Esophagus squamous epithelium (tissue), 5 donors: ENCODE measurements around the gene CYB5R3. TPM values are rescaled to one million over a fixed set of nuclear protein-coding genes. Genes with fewer than 3 reads are reported as not detected.
"Not testable (repeated sequence)": the region's sequence is repeated elsewhere in the genome, so short reads cannot be mapped to it uniquely, and the experiment has no call there.

Experiments used
- DNase-seq: peaks from one replicate; lab custom pipeline; 2025; lab: John Stamatoyannopoulos, UW
- H3K27ac ChIP-seq, 4 donors: fragments of 200-600 bp; sonication (generic); one replicate each; pipeline ENCODE4 v1.5.1; 2016 to 2019; ENCODE audit warnings: mild to moderate bottlenecking in 1 of 4
- H3K27me3 ChIP-seq, 4 donors: fragments of 200-600 bp; sonication (generic); 1 replicate in 3 of 4; 2 replicates in 1 of 4; pipeline versions ENCODE4 v1.5.1 to v1.6.0; 2017 to 2021; ENCODE audit warnings: antibody characterized with exemption in 1 of 4
- H3K36me3 ChIP-seq, 3 donors: fragments of 200-600 bp; sonication (generic); one replicate each; pipeline ENCODE4 v1.5.1; 2016 to 2019
- H3K4me1 ChIP-seq, 3 donors: fragments of 200-600 bp; sonication (generic); one replicate each; pipeline ENCODE4 v1.5.1; 2017 to 2019
- H3K4me3 ChIP-seq, 4 donors: fragments of 200-600 bp; sonication (generic); 1 replicate in 3 of 4; 2 replicates in 1 of 4; pipeline ENCODE4 v1.5.1; 2016 to 2019; ENCODE audit warnings: mild to moderate bottlenecking in 2 of 4, moderate library complexity in 1 of 4
- H3K9me3 ChIP-seq, 3 donors: fragments of 200-600 bp; sonication (generic); one replicate each; pipeline ENCODE4 v1.5.1; 2016 to 2019
- CTCF ChIP-seq, 6 experiments: fragments of 450-650 bp in 4 of 6; fragments of 200-600 bp in 2 of 6; sonication (generic) in 2 of 6; IDR thresholded peaks; one replicate each; pipeline ENCODE4 v1.5.1; 2016 to 2019; ENCODE audit warnings: antibody characterized with exemption in 6 of 6, mild to moderate bottlenecking in 4 of 6, moderate library complexity in 4 of 6
- POLR2A ChIP-seq, 4 donors: fragments of 450-650 bp; IDR thresholded peaks; one replicate each; pipeline ENCODE4 v1.6.1; 2017; ENCODE audit warnings: antibody characterized with exemption in 4 of 4, mild to moderate bottlenecking in 4 of 4, moderate library complexity in 3 of 4
- WGBS, 2 donors: methylation state at CpG; one replicate each; pipeline ENCODE4 v1.1.5; 2018; 5-methylcytosine and 5-hydroxymethylcytosine counted together
- intact Hi-C: fragments of 100-400 bp; cut with DNase I; formaldehyde crosslinking; loops from one replicate; pipeline ENCODE4 v1.15.0; 2022
- total RNA-seq, 4 donors: library from RNA; depleted of rRNA; stranded (reverse); fragments of >200 nt; gene quantifications; one replicate each; pipeline ENCODE4 v1.1.0, GENCODE V29; 2016
- donor health status: DM: yes; HTN: yes; CAD: no.

Gene CYB5R3
- total RNA-seq, 4 donors from 2014 or later: 49.5 to 81.6 (median 71.7) TPM

- 35 to 40% methylated on average over 7 of the region's 7 CpGs for WGBS, 2 donors
- H3K9me3 ChIP-seq: no peaks in the 10 kb centered on the region
- no peak overlapping the region for H3K4me3 ChIP-seq
- no peaks in the 10 kb centered on the region for H3K36me3 ChIP-seq
- no peaks in the 10 kb centered on the region for H3K27me3 ChIP-seq
- TF ChIP-seq CTCF (IDR thresholded peaks at IDR 0.05) (no peak), POLR2A (IDR thresholded peaks at IDR 0.05) (no peak)
- no peak for DNase-seq
- H3K27ac ChIP-seq: peak overlapping the region; percentile 39 to 88 (median 83)
- intact Hi-C loops: no loop called here
- H3K4me1 ChIP-seq: peaks cover 12 to 57% (median 40%) of the 10 kb centered on the region in 3 donors
Measured at GRCh38 chr22:42676059-42676607, 26.9 kb upstream of the CYB5R3 start.

- no peak overlapping the region for H3K4me3 ChIP-seq
- no peak for DNase-seq
- no peaks in the 10 kb centered on the region for H3K27me3 ChIP-seq
- 14 to 21% methylated on average over 2 of the region's 2 CpGs for WGBS, 2 donors
- no peaks in the 10 kb centered on the region for H3K36me3 ChIP-seq
- peak overlapping the region in 3 of 4 donors; percentile 45 to 58 (median 55) for H3K27ac ChIP-seq
- peaks cover 12 to 55% (median 30%) of the 10 kb centered on the region in 3 donors for H3K4me1 ChIP-seq
- no peaks in the 10 kb centered on the region for H3K9me3 ChIP-seq
- intact Hi-C loops: no loop called here
- TF ChIP-seq POLR2A (IDR thresholded peaks at IDR 0.05) (no peak), CTCF (IDR thresholded peaks at IDR 0.05) (no peak)
Measured at GRCh38 chr22:42673898-42674401, 24.8 kb upstream of the CYB5R3 start.

GRCh38 chr22:42673071-42673470 lies 23.9 kb upstream of the CYB5R3 start:
- H3K36me3 ChIP-seq, DNase-seq, H3K4me3 ChIP-seq, intact Hi-C loops, H3K9me3 ChIP-seq, H3K27me3 ChIP-seq: not testable (repeated sequence)
- WGBS, 2 donors: 94% methylated on average over 13 of the region's 13 CpGs
- Histone ChIP-seq H3K4me1 (peaks cover 12 to 55% (median 30%) of the 10 kb centered on the region in 3 donors), H3K27ac (peak overlapping the region in 1 of 4 donors; percentile 58)

- Histone ChIP-seq H3K4me1 (peaks cover 5 to 41% (median 19%) of the 10 kb centered on the region in 3 donors), H3K27ac (peak overlapping the region in 2 of 4 donors; percentile 26 to 32), H3K4me3 (no peak overlapping the region), H3K9me3 (no peaks in the 10 kb centered on the region), H3K27me3 (no peaks in the 10 kb centered on the region), H3K36me3 (no peaks in the 10 kb centered on the region)
- intact Hi-C loops: no loop called here
- no peak for DNase-seq
- no peak for TF ChIP-seq CTCF (IDR thresholded peaks at IDR 0.05)
- no peak for TF ChIP-seq POLR2A (IDR thresholded peaks at IDR 0.05)
- WGBS, 2 donors: 61 to 71% methylated on average over 17 to 18 of the region's 19 CpGs
Measured at GRCh38 chr22:42670921-42671709, 21.9 kb upstream of the CYB5R3 start.

GRCh38 chr22:42670046-42670445 lies 20.9 kb upstream of the CYB5R3 start:
- Histone ChIP-seq H3K4me1 (peaks cover 0 to 30% (median 9%) of the 10 kb centered on the region in 3 donors), H3K27ac (no peak overlapping the region), H3K27me3 (no peaks in the 10 kb centered on the region), H3K36me3 (no peaks in the 10 kb centered on the region), H3K4me3 (no peak overlapping the region), H3K9me3 (no peaks in the 10 kb centered on the region)
- no peak for DNase-seq
- intact Hi-C loops: no loop called here
- WGBS, 2 donors: 70 to 86% methylated on average over 4 of the region's 4 CpGs
- TF ChIP-seq CTCF (IDR thresholded peaks at IDR 0.05) (no peak), POLR2A (IDR thresholded peaks at IDR 0.05) (no peak)

- DNase-seq, H3K4me3 ChIP-seq, H3K27me3 ChIP-seq, H3K36me3 ChIP-seq, H3K27ac ChIP-seq, H3K9me3 ChIP-seq, intact Hi-C loops: not testable (repeated sequence)
- WGBS, 2 donors: 91 to 94% methylated on average over 3 of the region's 3 CpGs
- peaks cover 0 to 28% (median 6%) of the 10 kb centered on the region in 3 donors for H3K4me1 ChIP-seq
Measured at GRCh38 chr22:42666393-42666792, 17.2 kb upstream of the CYB5R3 start.
